Measurements from ENCODE around the gene SLC25A51.

DNA sequence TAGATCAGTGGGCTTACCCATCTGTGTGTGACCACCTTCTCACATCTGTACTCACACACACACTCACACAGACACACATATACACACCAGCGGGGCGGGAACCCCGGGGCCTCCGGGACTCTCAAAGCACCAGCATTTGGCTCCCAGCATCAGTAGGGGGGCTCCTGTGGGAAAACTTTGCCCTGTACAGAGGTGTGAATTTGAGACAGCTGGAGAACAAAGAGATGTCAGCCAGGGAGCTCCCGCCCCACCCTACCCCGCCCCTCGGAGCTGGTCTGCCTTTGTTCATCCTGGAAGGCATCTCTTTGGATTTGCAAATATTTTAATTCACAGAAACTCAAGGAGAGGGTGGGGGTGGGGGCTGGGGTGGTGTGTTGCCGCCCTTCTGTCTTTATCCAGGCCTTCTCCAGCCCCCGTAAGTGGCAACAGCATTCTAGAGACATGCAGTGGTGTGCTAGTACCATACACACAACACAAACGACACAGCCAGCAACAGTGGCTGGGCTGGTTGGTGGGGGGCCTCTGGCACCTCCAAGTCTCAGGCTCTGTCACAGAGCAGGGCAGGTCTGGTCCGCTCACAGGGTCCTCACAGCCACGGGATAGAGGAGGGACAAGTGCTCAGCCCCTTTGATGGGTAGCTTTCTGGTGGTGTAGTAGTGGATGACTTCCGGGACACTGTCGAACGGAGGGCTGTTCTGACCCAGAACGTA, 15.5 kb upstream of the SLC25A51 start:
- TF ChIP-seq EZH2 (IDR thresholded peaks at IDR 0.05; ENCODE audit: borderline replicate concordance, low read depth, low read length, severe bottlenecking) (no peak), POLR2A (IDR thresholded peaks at IDR 0.05; ENCODE audit: low read depth, low read length) (no peak), MAX (IDR thresholded peaks at IDR 0.05; ENCODE audit: insufficient read depth, insufficient read length) (no peak), POLR2AphosphoS5 (IDR thresholded peaks at IDR 0.05; ENCODE audit: insufficient read depth, low read depth, low read length) (no peak), CTCF (IDR thresholded peaks at IDR 0.05; ENCODE audit: extremely low read depth in 1 of 2, insufficient read depth in 1 of 2, low read depth in 1 of 2, low read length in 2 of 2) (no peak), JUN (IDR thresholded peaks at IDR 0.05; ENCODE audit: borderline replicate concordance, insufficient read depth, insufficient read length, low read depth) (no peak), MYC (IDR thresholded peaks at IDR 0.05; ENCODE audit: low read depth, low read length) (no peak), FOS (IDR thresholded peaks at IDR 0.05; ENCODE audit: borderline replicate concordance, insufficient read depth, low read length) (no peak)
